Osteocyte (in vitro differentiated cells): Measurements from ENCODE around the gene SUV39H1. TPM values are rescaled to one million over a fixed set of nuclear protein-coding genes. Genes with fewer than 3 reads are reported as not detected.
"Not testable (repeated sequence)": the region's sequence is repeated elsewhere in the genome, so short reads cannot be mapped to it uniquely, and the experiment has no call there.

ENCODE experiments used
- DNase-seq: peaks from one replicate; pipeline ENCODE4 v3.0.0; 2021; ENCODE audit warnings: mixed read lengths; ENCODE audit not compliant: unreplicated experiment; ENCODE audit errors: extremely low spot score
- H3K27ac Mint-ChIP-seq: one replicate; pipeline ENCODE4 v1.8.0; 2021; ENCODE audit warnings: mild to moderate bottlenecking, mixed read lengths; ENCODE audit not compliant: unreplicated experiment
- H3K27me3 Mint-ChIP-seq: one replicate; pipeline ENCODE4 v1.8.0; 2021; ENCODE audit warnings: mixed read lengths; ENCODE audit not compliant: unreplicated experiment
- H3K36me3 Mint-ChIP-seq: one replicate; pipeline ENCODE4 v1.8.0; 2021; ENCODE audit warnings: mixed read lengths; ENCODE audit not compliant: unreplicated experiment
- H3K4me1 Mint-ChIP-seq: one replicate; pipeline ENCODE4 v1.8.0; 2021; ENCODE audit warnings: mixed read lengths; ENCODE audit not compliant: unreplicated experiment
- H3K4me3 Mint-ChIP-seq: one replicate; pipeline ENCODE4 v1.8.0; 2021; ENCODE audit warnings: mild to moderate bottlenecking, moderate library complexity, mixed read lengths; ENCODE audit not compliant: unreplicated experiment
- H3K9me3 Mint-ChIP-seq: one replicate; pipeline ENCODE4 v1.8.0; 2021; ENCODE audit warnings: mixed read lengths; ENCODE audit not compliant: unreplicated experiment
- CTCF ChIP-seq: fragments of 200-600 bp; sonication (generic); IDR thresholded peaks from 2 replicates; pipeline ENCODE4 v1.5.0; 2021; ENCODE audit warnings: antibody characterized with exemption, mild to moderate bottlenecking, moderate library complexity
- total RNA-seq: library from RNA; stranded (reverse); gene quantifications from 2 replicates; pipeline ENCODE4 v1.2.1, GENCODE V29; 2021

The SUV39H1 gene
- total RNA-seq, 1 donor from 2014 or later = 4.5 TPM

DNA sequence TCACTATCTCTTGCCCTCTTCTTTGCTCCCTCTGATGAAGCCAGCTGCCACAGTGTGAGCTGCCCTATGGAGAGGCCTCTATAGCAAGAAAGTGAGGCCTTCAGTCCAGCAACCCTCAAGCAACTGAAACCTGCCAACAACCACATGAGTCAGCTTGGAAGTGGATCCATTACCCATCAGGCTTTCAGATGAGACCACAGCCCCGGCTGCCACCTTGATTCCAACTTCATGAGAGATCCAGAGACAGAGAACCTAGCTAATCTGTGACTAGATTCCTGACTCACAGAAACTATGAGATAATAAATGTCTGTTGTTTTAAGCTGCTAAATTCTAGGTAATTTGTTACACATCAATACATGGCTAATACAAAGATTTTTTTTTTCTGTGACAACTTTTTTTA lies 33.3 kb upstream of the SUV39H1 start:
- no peak overlapping the region for H3K27ac Mint-ChIP-seq
- TF ChIP-seq CTCF = no peak
- no peak for DNase-seq
- no peaks in the 10 kb centered on the region for H3K4me1 Mint-ChIP-seq
- no peaks in the 10 kb centered on the region for H3K36me3 Mint-ChIP-seq
- peaks cover 3% of the 10 kb centered on the region for H3K9me3 Mint-ChIP-seq
- no peaks in the 10 kb centered on the region for H3K27me3 Mint-ChIP-seq
- H3K4me3 Mint-ChIP-seq = no peak overlapping the region

DNA sequence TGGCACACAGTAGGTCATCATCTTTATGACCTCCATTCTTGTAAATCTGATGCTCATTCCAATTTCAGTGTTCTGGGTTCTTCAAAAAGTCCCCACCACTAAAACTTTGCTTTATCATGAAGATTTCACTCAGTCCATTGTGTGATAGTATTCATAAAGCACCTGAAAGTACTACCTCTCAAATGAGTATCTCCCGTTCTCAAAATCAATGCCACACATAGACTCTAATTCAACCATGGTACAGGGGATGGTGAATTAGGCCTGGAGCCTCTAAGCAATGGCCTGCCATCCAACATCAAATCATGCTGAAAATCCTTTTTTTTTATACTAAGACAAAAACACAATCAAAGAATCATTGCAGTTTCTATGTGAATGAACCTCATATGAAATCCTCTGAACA lies 32.4 kb upstream of the SUV39H1 start:
- no peak for DNase-seq
- Mint-ChIP-seq H3K27me3 (no peaks in the 10 kb centered on the region), H3K9me3 (peaks cover 3% of the 10 kb centered on the region), H3K27ac (no peak overlapping the region), H3K4me1 (no peaks in the 10 kb centered on the region), H3K4me3 (no peak overlapping the region), H3K36me3 (no peaks in the 10 kb centered on the region)
- TF ChIP-seq CTCF = no peak

DNA sequence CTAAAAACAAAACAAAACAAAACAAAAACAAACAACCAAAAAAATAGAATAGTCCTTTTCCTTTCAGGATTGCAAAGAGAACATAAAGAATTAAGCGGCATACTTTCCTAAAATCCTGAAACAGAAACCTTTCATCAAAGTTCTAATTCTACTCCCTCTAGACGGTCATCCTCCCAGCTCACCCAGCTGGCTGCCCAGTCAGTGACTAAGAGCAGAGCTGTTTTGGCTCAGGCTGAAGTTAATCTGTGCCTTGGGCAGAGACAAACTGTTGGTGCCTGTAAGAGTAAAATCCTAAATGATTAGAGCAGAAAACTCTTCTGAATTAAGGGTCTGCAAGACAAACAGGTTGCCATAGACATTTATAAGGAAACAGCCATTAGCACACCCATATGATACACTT lies 30.5 kb upstream of the SUV39H1 start:
- Mint-ChIP-seq H3K4me3 (no peak overlapping the region), H3K27ac (no peak overlapping the region), H3K36me3 (no peaks in the 10 kb centered on the region), H3K4me1 (no peaks in the 10 kb centered on the region), H3K27me3 (no peaks in the 10 kb centered on the region), H3K9me3 (peaks cover 3% of the 10 kb centered on the region)
- no peak for TF ChIP-seq CTCF
- DNase-seq = no peak

GRCh38 chrX:48666649-48667048 lies 29.9 kb upstream of the SUV39H1 start:
- no peak for TF ChIP-seq CTCF

GRCh38 chrX:48667509-48667908 lies 29.0 kb upstream of the SUV39H1 start:
- TF ChIP-seq CTCF = no peak
- Mint-ChIP-seq H3K9me3 (peaks cover 3% of the 10 kb centered on the region), H3K36me3 (no peaks in the 10 kb centered on the region), H3K4me1 (no peaks in the 10 kb centered on the region), H3K27ac (no peak overlapping the region), H3K4me3 (no peak overlapping the region), H3K27me3 (no peaks in the 10 kb centered on the region)
- DNase-seq = no peak

More at GRCh38 chrX:48666649-48667048, 29.9 kb upstream of the SUV39H1 start:
- Mint-ChIP-seq H3K4me1 (no peaks in the 10 kb centered on the region), H3K36me3 (no peaks in the 10 kb centered on the region), H3K27ac (no peak overlapping the region), H3K27me3 (no peaks in the 10 kb centered on the region), H3K9me3 (peaks cover 3% of the 10 kb centered on the region), H3K4me3 (no peak overlapping the region)
- DNase-seq = no peak

DNA sequence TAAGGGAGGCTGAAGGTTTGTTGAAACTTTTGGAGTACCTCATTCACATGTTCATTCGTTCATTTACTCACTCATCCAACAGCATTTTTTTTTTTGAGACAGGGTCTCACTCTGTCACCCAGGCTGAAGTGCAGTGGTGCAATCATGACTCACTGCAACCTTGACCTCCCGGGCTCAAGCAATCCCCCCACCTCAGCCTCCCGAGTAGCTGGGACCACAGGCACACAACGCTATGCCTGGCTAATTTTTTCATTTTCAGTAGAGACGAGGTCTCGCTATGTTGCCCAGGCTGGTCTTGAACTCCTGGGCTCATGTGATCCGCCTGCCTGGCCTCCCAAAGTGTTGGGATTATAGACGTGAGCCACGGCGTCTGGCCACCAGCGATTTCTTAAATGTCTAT lies 28.3 kb upstream of the SUV39H1 start:
- not testable (repeated sequence) for H3K4me1 Mint-ChIP-seq, H3K36me3 Mint-ChIP-seq, DNase-seq, H3K4me3 Mint-ChIP-seq, H3K27ac Mint-ChIP-seq, H3K27me3 Mint-ChIP-seq, H3K9me3 Mint-ChIP-seq
